OCI-LY7 (cell line): Measurements from ENCODE around the gene FGF2.

Experiments
- CTCF ChIP-seq: fragments of 200-600 bp; sonication (generic); conservative IDR thresholded peaks from 2 replicates; pipeline ENCODE4 v1.5.1; 2014; ENCODE audit warnings: mild to moderate bottlenecking, antibody characterized with exemption, low read length, moderate library complexity, mixed read lengths
- EZH2phosphoT487 ChIP-seq: fragments of 200-600 bp; sonication (generic); IDR thresholded peaks from 2 replicates; pipeline ENCODE4 v1.6.1; 2018; ENCODE audit warnings: low read depth, borderline replicate concordance, mild to moderate bottlenecking, mixed run types, antibody characterized with exemption, low read length, moderate library complexity, mixed read lengths

GRCh38 chr4:122900314-122900713, 73.7 kb downstream of the FGF2 start:
- no peak for TF ChIP-seq CTCF
- no peak for TF ChIP-seq EZH2phosphoT487
